Measurements from ENCODE around the gene NOC4L.
A peak's percentile ranks its signal among the peaks of the same experiment; 100 is the strongest.
"Not testable (repeated sequence)": the region's sequence is repeated elsewhere in the genome, so short reads cannot be mapped to it uniquely, and the experiment has no call there.

NOC4L gene

DNA sequence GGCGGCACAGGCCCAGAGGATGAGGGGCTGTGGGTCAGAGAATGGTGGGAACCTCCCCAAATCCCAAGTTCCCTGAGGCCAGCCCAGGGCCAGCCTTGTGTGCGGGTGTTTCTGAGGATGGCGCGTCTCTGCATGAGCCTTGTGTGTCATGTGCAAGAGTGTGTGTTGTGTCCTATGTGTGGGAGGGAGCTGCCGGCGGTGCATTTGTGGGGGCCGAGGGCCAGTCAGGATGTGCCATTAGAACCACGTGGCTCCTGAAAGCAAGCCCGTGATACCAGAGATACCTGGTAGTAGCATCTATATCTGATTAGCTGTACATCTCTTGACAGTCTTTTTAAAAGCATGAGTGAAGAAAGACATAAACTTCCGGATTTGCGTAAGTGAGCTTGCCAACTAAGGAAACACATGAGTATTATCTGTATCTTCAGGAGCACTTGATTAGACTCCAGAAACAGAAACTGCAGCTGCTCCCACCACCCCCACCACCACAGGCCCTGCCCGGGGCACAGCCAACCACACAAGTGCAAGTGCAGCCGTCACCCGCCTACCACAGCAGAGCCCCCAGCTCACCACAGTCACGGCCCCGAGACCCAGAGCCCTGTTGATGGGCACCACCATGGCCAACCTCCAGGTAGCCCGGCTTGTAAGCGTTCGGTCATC, 19.4 kb upstream of the NOC4L start:
- no peak for DNase-seq

DNA sequence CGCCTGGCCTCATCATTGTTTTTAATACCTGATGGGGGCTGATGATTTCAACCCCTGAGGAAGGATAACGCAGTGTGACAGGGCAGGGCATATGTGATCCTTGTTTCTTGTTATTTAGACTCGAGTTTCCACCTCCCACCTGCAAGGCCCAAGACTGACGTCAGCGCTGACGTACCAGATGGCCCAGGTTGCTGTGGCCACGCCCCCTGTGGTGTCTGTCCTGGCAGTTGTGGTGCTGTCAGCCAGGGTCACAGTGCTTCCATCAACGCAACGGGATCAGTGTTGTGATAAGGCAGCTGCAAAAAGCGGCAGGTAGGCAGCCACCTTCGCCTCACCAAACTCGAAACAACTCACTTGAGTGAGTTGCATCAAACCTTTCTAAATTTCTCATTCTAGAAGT, 18.5 kb upstream of the NOC4L start:
- DNase-seq, result no peak

DNA sequence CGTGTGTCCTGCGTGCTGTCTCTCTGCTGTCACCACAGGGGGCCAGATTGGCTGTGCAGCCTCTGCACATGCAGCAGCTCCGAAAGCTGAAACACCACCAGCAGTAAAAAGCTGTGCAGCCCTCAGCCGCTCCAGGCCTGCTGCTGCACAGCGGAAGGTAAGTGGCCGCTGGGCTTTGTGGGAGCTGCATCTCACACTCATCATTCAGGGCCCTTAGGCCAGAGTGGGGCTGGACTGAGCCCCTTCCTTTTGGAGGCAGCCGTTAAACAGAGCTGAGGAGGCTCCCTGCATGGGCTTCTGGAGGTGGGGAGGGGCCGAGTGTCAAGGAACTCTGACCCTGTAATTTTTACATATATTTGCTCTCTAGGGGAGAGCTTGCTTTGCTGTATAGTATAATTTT, 17.2 kb upstream of the NOC4L start:
- no peak for DNase-seq

DNA sequence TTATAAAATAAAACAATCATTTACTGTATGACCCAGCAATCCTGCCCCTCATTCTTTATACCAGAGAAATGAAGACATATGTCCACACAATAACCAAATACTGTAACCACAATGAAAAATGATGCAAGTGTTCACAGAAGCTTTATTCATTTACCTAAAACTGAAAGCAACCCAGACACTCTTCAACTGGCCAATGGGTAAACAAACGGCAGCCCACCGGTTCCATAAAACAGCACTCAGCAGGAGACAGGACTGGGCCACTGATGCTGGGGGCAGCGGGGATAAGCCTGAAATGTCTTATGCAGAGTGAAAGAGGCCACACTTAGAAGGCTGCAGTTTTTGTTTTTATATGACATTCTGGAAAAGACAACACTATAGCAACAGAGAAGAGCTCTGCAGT, 15.2 kb upstream of the NOC4L start:
- no peak for DNase-seq

DNA sequence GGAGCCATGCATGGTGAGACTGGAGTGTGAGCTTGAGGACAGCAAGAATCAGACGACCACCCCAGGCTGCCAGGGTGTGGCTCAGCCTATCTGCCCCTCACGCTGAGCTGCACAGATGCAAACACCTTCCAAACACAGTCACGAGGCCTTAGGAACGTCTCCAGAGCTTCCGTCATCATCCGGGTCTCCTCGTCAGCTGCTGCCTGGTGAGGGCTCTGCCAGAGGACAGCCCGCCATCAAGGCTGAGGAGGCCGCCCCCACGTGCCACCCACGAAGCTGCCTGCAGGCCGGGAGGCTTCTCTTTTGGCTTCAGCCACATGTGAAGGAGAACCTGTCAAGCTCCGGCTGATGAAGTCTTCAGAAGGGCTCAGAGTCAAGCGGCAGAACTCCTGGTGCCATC, 13.6 kb upstream of the NOC4L start:
- DNase-seq, result no peak

DNA sequence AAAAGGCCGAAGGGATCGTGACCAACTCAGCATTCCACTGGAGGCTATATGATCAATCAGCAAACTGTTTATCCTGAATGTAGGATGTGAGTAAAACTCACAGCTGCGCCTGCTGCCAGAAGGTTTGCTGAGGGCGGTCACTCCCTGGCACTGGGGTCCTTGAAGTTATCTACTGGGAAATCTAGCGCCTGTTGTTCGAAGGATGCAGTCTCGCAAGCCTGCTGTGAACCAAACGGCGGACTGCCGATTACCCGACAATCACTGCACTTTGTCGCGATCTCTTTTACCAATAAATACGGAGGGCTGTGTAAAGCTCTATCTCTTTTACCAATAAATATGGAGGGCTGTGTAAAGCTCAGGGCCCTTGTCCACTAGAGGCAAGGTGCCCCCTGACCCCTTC, 13.0 kb upstream of the NOC4L start:
- no peak for DNase-seq

DNA sequence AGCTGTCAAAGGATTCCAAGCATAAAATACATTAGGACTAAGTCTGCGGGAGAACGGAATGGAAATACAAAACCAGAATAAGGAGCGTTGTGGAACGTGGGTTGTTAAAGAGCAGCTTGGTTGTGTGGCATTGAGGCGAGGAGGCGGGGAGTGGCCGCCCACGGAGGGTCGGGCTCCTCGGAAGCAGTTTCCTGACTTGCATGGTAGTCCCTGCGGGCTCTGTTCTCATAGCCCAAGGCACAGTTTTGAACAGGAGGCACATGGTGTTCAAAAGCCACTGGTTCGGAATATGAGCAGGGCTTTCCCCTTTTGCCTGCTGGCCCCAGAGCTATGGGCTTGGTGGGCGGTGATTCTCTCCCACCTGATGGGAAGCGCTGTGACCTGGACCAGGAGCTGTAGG, 12.3 kb upstream of the NOC4L start:
- DNase-seq, result no peak

DNA sequence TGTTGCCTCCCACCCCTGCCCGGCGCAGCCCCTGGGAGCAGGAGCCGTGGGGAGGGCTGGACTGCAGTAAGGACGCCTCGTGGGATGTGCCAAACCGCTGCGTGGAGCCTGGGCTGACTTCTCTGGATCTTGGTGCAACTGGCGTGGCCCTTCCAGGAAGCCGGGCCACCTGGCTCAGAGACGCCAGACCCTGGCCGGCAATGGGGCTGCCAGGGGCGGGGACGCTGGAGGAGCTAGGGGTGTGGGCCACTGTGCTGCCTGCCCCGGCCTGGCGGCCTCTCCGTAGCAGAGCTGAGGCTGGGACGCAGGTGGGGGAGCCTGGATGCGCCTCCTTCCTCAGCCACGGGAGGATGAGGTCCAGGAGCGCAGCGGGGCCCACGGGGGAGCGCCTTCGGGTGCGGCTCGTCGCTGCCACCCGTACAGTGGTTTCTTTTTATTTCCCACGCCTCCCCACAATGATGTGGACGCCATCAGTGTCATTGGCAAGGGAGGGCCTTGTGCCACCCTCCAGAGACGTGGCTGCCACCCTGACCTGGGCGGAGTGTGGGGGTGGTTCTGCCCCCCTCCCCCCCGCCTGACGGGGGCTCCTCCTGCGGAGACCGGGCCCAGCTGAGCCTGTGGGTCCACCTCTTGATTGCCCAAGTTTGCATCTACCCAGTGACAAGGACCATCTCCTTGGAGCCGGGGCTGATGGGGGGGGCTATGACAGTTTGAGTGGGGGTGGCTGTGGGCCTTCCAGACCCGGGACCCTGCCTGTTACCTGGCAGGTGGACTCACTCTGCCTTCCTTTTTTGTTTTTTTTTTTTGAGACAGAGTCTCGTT, 11.4 kb upstream of the NOC4L start:
- DNase-seq, result no peak

DNA sequence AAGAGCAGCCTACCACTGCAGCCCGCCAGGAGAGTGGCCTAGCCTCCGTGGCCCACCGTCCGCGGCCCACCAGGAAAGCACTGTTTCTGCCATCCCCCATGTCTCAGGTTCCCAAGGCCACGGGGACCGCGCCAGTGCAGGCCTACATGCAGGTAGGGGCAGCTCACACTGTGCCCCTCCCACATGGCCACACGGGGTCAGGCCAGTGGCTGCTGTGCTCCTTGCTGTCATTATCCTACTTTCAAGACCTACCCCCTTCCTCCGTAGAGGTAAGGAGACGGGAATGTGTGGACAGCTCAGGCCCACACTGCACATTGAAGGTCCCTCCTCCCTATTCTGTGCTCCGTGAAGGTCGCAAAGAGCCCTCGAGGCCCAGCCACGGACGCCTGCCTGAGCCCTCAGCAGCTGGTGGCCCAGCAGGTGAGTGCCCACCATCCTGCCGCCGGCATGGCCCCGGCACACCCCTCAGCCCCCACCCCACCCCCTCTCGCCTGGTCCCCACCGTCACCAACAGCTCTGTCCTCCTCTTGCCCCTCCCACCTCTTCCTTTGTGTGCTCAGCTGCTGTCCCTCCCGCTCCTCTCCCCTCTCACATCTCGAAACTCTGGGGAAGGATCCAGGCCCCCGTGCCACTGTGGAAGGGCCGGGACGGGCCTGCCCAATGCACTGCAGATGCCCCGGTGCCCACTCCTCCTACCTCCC, 10.2 kb upstream of the NOC4L start:
- DNase-seq, result no peak

DNA sequence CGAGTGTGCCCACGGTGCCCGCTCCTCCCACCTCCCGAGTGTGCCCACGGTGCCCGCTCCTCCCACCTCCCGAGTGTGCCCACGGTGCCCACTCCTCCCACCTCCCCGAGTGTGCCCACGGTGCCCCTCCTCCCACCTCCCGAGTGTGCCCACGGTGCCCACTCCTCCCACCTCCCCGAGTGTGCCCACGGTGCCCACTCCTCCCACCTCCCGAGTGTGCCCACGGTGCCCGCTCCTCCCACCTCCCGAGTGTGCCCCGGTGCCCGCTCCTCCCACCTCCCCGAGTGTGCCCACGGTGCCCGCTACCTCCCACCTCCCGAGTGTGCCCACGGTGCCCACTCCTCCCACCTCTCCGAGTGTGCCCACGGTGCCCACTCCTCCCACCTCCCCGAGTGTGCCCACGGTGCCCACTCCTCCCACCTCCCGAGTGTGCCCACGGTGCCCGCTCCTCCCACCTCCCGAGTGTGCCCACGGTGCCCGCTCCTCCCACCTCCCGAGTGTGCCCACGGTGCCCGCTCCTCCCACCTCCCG, 9.5 kb upstream of the NOC4L start:
- not testable (repeated sequence) for DNase-seq

DNA sequence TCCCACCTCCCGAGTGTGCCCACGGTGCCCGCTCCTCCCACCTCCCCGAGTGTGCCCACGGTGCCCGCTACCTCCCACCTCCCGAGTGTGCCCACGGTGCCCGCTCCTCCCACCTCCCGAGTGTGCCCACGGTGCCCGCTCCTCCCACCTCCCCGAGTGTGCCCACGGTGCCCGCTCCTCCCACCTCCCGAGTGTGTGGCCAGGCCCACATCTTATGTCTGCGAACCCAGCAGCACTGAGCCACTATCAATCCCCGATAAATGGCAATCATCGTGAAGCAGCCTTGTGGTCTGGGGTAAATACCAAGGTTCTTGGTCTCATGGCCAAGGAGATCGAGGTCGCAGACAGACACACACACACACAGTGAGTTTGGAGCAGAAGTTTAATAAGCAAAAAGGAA, 8.0 kb upstream of the NOC4L start:
- not testable (repeated sequence) for DNase-seq

DNA sequence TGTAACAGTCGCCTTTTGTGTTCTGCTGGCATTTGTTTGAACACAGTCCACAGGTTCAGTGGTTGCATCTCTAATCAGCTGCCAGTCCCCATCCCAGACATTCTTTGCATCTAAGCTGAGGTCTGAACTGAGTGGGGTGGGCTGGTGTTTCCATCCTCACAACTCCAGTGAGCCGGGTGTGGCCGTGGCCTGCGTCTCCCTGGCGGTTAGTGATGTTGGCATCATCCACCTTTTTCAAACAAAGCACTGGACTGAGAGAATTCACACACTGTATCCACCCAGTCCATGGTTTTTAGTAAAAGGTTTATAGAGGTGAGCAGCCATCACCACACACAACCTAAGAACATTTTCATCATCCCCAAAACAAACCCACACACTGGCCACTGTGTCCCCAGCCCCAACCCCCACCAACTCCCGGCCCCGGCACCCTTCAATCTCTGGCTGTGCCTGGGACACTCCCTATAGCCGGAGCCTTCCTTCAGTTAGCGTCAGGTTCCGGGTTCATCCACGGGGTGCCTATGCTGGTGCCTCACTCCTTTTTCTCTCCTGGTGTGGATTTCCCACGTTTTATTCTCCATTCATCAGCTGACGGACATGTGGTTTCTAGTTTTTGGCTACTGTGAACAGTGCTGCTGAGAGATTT, 6.7 kb upstream of the NOC4L start:
- no peak for DNase-seq

DNA sequence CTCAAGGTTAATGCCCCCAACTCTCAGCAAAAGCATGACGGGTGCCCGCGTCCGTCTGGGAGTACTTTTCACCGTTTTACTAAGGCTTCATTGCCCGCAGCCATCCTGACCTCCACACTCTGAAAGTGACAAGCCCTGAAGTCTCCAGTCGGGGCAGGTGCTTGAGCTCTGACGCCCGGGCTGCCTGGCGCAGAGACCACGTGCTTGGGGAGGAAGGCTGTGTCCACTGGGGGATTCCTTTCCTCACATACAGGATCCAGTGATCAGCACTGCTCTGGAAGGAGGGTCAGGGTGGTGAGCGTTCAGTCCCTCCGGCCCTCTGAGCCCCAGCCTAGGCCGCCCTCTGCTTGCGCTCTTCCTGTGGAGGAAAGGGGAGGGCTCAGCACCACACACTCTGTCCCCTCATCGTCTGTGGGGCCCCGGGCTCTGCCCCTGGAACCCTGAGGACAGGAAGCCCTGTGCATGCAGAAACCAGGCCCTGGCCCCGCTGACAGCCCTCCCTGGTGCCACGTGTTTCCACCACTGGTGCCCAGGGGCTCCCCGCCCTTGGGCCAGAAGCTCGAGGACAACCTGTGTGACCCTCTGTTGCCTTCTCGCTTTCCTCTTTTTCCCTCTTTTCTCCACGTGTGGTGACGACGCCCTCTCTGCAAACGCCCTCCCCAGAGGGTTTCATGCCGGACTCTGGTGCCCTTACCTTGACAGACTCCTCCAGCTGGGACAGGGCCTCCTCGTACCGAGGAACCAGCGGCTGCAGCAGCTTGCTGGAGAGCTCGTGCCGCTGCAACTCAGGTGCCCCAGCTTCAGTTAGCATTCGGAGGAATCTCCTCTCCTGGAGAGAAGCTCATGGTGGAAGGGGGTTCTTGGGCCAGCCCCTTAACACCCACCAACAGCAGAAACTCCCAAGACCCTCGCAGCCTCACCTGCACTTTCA, 5.1 kb upstream of the NOC4L start:
- DNase-seq, result no peak

DNA sequence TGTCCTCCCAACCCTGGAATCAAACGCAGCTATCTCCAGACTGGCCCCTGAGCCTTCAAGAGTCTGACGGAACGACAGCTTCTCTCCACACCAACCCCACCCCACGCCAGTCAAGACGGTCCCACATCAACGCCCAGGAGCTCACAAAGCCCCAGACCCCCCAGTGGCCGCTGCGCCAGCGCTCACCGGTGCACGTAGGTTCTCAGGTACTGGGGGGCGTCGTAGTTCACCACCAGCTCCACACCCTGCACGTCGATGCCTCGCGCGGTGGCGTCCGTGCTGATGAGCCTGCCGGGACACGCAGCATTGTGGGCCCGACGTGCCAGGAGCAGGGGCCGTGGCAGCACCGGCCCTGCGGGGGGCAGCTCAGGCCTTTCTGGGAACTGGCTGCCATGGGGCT, 4.3 kb upstream of the NOC4L start:
- DNase-seq, result no peak

DNA sequence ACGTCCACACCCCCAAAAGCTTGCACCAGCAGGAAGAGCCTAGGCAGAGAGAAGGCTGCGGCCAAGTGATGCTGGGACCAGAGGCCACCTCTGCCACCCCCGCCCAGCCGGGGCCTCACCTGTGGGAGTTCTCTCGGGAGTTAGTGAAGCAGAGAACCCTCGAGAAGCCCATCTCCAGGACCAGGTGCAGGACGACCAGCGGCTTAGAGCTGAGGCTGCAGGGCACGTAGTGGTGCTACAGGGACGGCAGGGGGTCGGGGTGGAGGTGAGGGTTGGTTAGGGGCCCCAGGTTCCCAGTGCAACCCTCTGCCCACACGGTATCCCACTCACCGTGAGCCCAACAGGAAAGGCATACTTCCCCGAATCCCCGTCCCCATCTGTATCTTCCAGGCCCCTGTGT, 3.8 kb upstream of the NOC4L start:
- no peak for DNase-seq

DNA sequence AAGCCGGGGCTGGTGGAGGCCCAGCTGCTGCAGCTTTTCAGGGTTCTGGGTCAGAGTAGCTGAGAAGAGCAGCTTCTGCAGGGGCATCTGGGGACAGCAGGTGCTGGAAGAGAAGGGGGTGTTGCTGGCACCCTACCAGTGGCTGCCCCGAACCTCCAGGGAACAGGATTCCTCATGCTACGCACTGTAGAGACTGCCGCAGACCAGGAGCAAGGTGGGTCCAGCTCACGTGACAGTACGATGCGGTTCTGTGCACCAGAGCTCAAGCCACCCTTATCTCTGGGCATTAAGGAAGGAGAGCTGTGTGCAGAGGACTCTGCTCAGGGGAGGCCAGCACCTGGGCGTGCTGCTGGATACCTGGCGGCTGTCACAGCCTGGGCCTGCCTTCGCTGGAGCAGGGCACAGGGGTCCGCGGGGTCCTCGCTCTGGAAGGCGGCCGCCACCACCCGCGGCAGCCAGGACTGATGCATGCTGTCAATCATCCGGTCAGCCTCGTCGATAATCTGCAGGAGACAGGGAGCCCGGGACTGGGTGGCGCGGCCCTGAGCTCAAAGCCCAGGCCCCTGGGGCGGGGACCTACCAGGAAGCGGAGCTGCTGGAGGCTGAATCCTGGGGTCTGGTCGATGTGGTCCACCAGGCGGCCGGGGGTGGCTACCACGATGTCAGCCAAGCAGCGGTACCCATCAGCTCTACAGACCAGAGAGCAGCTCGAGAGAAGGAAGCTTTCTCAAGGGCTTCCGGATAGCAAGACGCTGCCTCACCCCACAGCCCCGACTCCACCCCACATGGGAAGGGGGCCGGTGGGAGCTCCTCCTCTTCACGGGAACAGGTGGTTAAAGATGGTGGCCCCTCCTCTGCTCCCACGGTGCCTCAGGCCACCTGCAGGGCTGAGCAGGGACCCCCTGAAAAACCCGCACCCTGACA, 3.1 kb upstream of the NOC4L start:
- DNase-seq, result no peak

DNA sequence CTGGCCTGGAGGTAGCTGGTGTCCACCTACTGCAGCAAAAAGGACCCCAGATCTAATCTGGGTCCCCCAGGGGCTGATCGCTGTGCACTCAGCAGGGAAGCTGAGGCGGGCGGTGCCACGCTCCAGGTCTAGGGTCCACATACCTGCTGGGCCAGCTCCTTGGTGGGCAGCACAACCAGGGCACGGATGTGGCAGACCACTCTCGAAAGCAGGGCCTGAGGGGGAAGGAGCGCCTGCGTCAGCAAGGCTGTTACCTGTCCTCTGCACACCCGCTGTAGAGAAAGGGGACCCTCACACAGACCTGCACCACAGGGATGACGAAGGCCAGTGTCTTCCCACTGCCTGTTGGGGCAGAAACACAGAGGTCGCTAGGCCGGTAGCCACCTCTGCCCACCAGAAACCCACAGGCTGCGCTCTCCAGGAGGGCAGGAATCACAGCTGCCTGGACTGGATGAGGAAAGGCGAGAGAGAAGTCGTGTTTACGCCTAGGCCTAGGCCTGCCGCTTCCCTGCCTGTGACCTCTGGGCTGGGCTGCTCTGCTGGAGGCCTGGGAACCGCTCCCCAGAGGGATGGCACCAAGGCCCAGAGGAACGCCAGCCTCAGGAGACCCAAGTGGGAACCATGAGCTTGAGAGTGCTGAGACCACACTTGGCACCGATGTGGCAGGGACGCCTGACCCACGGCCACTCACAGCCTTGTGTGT, 2.1 kb upstream of the NOC4L start:
- DNase-seq, result no peak

DNA sequence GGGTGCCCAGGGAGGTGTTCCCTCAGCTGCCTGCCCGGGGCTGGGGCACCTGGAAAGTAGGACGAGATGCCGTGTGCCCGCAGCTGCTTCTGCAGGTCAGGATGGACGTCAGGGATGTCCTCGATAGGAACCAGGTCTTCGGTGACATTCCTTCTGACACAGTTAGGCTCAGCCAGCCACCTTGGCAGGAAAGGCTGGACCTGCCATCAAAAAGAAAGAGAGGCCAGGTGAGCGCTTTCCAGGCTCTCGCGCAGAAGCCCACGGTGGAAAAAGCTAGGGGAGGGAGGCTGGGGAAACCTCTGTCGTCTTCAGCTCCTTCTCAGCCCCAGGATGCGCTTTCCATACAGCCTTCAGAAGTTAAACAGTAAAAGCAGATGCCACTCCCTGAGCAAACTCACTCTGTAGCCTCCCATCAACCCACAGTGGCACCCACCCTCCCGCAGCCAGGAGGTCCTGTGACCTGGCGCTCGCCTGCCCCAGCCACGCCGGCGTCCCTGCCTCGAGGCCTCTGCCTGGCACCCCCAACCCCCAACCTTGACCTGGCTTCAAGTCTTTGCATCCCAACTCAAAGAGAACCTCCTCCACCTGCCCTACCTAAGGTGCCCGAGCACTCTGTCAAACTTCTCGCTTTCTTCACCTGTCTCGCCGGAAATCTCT, 1.4 kb upstream of the NOC4L start:
- no peak for DNase-seq

DNA sequence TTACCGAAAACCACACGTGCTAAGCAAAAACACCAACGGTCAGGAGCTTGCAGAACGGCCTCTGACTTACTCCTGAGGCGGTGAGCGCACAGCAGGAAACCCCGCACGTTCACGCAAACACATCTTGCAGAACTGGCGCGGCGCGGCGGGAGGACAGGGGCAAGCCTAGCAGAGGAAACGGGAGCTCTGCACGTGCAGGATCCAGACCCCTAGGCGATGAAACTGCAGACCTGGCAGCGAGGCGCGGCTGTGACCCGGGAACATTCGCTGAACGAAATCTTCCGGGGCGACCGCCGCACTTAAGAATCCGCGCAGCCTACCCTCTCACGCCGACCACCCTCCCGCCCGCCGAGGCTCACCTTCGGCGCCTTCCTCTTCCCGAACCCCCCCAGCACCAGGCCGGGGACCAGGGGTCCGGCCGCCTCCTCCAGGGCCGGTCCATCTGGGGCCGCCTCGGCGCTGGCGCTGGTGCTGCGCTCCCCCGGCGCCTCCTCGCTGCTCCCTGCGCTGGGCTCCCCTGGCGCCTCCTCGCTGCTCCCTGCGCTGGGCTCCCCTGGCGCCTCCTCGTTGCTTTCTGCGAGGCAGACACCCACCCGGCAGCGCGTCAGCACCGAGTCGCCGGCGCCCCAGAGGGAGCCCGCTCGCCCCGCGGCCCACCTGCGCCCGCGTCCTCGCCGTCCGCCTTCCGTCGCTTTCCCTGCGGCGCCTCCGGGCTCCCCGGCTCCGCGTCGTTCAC, 753 bp upstream of the NOC4L start:
- DNase-seq, result peak; percentile 36

Measured in CD4-positive, alpha-beta T cell treated with Interleukin-10 for 1 hour (primary cell).